Head of caudate nucleus (tissue), 42 donors: ENCODE results near the gene RPL7A.

Experiments
- DNase-seq, 42 donors: peaks; one replicate each; pipeline versions ENCODE4 v3.0.0 to v3.0.0-alpha.2; 2020 to 2021; ENCODE audit warnings: mixed read lengths in 7 of 42
- intact Hi-C: fragments of 100-400 bp; cut with DNase I; formaldehyde crosslinking; loops from one replicate; pipeline ENCODE4 v1.15.0; 2022

Gene RPL7A

GRCh38 chr9:133357656-133358055 lies 9.6 kb downstream of the RPL7A start:
- no peak for DNase-seq
- intact Hi-C loops: loop anchor here (10.0 kb wide), 2 partner anchors 57 to 117 kb away; partner anchors contain the start of genes REXO4 and SLC2A6

GRCh38 chr9:133359399-133360175 lies 11.6 kb downstream of the RPL7A start:
- DNase-seq: peak in 1 of 42 donors; percentile 24
- intact Hi-C loops: loop anchor here (10.0 kb wide), 2 partner anchors 55 to 115 kb away; partner anchors contain the start of genes REXO4 and SLC2A6

- DNase-seq: no peak
- intact Hi-C loops: no loop called here
Observed at GRCh38 chr9:133360400-133361393, 12.7 kb downstream of the RPL7A start.

GRCh38 chr9:133361507-133362092 lies 13.6 kb downstream of the RPL7A start:
- no peak for DNase-seq
- intact Hi-C loops: no loop called here

- DNase-seq: no peak
- intact Hi-C loops: no loop called here
Observed at GRCh38 chr9:133362359-133363044, 14.5 kb downstream of the RPL7A start.

GRCh38 chr9:133366435-133366834 lies 18.4 kb downstream of the RPL7A start:
- DNase-seq: no peak
- intact Hi-C loops: no loop called here

GRCh38 chr9:133367221-133367620 lies 19.2 kb downstream of the RPL7A start:
- intact Hi-C loops: no loop called here
- DNase-seq: no peak

- no peak for DNase-seq
Observed at GRCh38 chr9:133367778-133368177, 19.8 kb downstream of the RPL7A start.

GRCh38 chr9:133368249-133368881 lies 20.3 kb downstream of the RPL7A start:
- intact Hi-C loops: no loop called here
- no peak for DNase-seq

More at GRCh38 chr9:133367778-133368177, 19.8 kb downstream of the RPL7A start:
- intact Hi-C loops: no loop called here

- no peak for DNase-seq
Observed at GRCh38 chr9:133369422-133369821, 21.4 kb downstream of the RPL7A start.

GRCh38 chr9:133369933-133370332 lies 21.9 kb downstream of the RPL7A start:
- no peak for DNase-seq
- intact Hi-C loops: no loop called here

More at GRCh38 chr9:133369422-133369821, 21.4 kb downstream of the RPL7A start:
- intact Hi-C loops: no loop called here

- DNase-seq: no peak
- intact Hi-C loops: no loop called here
Observed at GRCh38 chr9:133370685-133371084, 22.7 kb downstream of the RPL7A start.

GRCh38 chr9:133371261-133371711 lies 23.3 kb downstream of the RPL7A start:
- intact Hi-C loops: no loop called here
- peak in 29 of 42 donors; percentile 21 to 84 (median 57) for DNase-seq

- DNase-seq: no peak
- intact Hi-C loops: no loop called here
Observed at GRCh38 chr9:133372144-133372543, 24.1 kb downstream of the RPL7A start.

- intact Hi-C loops: loop anchor here (5.0 kb wide), 1 partner anchor 763 kb away; the partner anchor contains the start of gene WDR5
- no peak for DNase-seq
Observed at GRCh38 chr9:133374612-133375115, 26.6 kb downstream of the RPL7A start.

- intact Hi-C loops: loop anchor here (5.0 kb wide), 1 partner anchor 762 kb away; the partner anchor contains the start of gene WDR5
- peak in 7 of 42 donors; percentile 12 to 47 (median 32) for DNase-seq
Observed at GRCh38 chr9:133375116-133375723, 27.2 kb downstream of the RPL7A start.
